ENCODE data around the gene PUSL1.

Gene PUSL1

DNA sequence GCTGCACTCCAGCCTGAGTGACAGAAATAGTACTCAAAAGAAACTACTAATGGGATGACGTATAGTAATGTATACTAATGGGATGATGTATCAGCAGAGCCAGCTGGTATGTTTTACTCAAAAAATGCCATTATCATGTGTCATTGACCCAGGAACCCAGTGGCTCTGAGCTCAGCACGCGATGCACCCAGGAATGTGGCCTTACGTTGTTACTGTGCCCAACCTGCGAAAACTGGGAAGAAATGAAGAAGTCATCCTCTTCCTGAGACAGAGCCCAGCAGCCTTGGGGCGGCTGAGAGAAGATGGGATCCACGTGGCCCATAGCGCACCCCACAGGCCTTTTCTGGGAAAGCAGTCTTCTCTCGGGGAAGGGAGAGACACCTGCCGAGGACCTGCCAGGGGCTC, 43.5 kb upstream of the PUSL1 start:
- peaks cover 60 to 72% of the 10 kb centered on the region in 2 experiments for H3K36me3 ChIP-seq (ENCODE audit: control insufficient read depth in 1 of 2, insufficient read depth in 2 of 2, low read depth in 1 of 2, low read length in 2 of 2)
- no peak overlapping the region for H2BK120ac ChIP-seq (ENCODE audit: low read depth, low read length)
- H3K14ac ChIP-seq (ENCODE audit: low read length in 2 of 2): no peak overlapping the region
- H3K27me3 ChIP-seq (ENCODE audit: control insufficient read depth in 1 of 2, insufficient read depth in 1 of 2, low read length in 2 of 2): no peaks in the 10 kb centered on the region
- peak overlapping the region; percentile 36 for H2BK15ac ChIP-seq (ENCODE audit: low read depth, poor library complexity, severe bottlenecking)
- peak overlapping the region; percentile 54 to 89 for H3K4ac ChIP-seq (ENCODE audit: low read depth in 1 of 2, low read length in 2 of 2)
- peak; percentile 100 for DNase-seq
- H3K4me2 ChIP-seq (ENCODE audit: low read length, poor library complexity, severe bottlenecking): peak overlapping the region; percentile 45
- H3K4me1 ChIP-seq (ENCODE audit: control insufficient read depth, insufficient read depth, low read depth, low read length): peaks cover 38% of the 10 kb centered on the region
- no peak overlapping the region for H3K4me3 ChIP-seq (ENCODE audit: insufficient read depth in 1 of 2, low read depth in 1 of 2, low read length in 2 of 2)
- H2AK5ac ChIP-seq (ENCODE audit: low read length, severe bottlenecking): peak overlapping the region; percentile 95
- 4% methylated on average over 10 of the region's 10 CpGs for WGBS
- H2BK12ac ChIP-seq (ENCODE audit: low read length in 2 of 2): peak overlapping the region; percentile 72 to 95
- H3K9ac ChIP-seq (ENCODE audit: low read length): peak overlapping the region; percentile 45
- peak overlapping the region; percentile 90 for H4K8ac ChIP-seq (ENCODE audit: low read length)
- H4K91ac ChIP-seq (ENCODE audit: low read length): peak overlapping the region; percentile 98
- no peak overlapping the region for H2AFZ ChIP-seq (ENCODE audit: low read depth, low read length)
- H3K27ac ChIP-seq (ENCODE audit: low read length, poor library complexity, severe bottlenecking): peak overlapping the region; percentile 100
- peak overlapping the region; percentile 96 for H2BK5ac ChIP-seq (ENCODE audit: low read depth, low read length, poor library complexity, severe bottlenecking)
- H3K18ac ChIP-seq (ENCODE audit: low read depth in 1 of 2, low read length in 2 of 2): peak overlapping the region; percentile 79 to 84
- no peak overlapping the region for H3K23ac ChIP-seq (ENCODE audit: low read length in 2 of 2)
- H3K79me1 ChIP-seq (replicated peaks; ENCODE audit: low read length, poor library complexity, severe bottlenecking): peaks cover 19% of the 10 kb centered on the region
- H3K9me3 ChIP-seq (ENCODE audit: control insufficient read depth, low read length): no peaks in the 10 kb centered on the region

DNA sequence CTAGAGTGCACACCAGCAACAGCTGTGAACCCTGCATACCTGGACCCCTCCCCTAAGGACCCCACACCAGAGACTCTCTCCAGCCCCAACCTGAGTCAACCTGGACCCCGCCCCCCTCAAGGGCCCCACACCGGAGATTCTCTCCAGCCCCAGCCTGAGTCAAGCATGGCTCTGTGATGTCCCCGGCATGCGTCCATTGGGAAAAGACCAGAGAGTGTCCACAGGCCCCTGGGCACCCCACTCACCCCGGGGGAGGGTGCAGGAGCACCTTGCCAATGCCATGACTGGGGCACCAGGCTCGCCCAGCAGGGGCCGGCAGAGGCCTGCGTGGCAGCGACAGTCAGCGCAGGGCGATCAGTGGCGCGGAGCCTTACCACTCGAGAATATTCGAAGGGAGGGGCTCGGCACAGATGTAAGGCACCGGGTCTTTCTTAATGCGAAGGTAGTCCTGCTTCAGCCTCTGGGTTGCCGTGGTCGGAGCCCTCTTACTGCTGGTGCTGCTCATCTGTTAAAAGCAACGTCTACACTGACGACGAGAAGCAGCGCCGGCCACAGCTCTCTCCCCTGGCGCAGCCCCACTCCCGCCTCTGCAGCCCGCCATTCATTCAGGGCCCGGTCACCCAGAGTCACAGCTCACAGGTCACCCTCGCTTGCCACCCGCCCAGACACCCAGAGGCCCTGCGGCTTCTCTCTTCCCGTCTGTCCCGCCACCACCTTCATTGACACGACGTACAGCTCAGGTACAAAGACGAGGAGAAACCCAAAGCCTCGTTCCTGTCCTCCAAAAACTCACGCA, 40.7 kb upstream of the PUSL1 start:
- Histone ChIP-seq H3K18ac (ENCODE audit: low read depth in 1 of 2, low read length in 2 of 2) (no peak overlapping the region), H3K4me2 (ENCODE audit: low read length, poor library complexity, severe bottlenecking) (no peak overlapping the region), H2BK12ac (ENCODE audit: low read length in 2 of 2) (no peak overlapping the region), H3K36me3 (ENCODE audit: control insufficient read depth in 1 of 2, insufficient read depth in 2 of 2, low read depth in 1 of 2, low read length in 2 of 2) (peaks cover 43 to 51% of the 10 kb centered on the region in 2 experiments), H2BK120ac (ENCODE audit: low read depth, low read length) (no peak overlapping the region), H3K23ac (ENCODE audit: low read length in 2 of 2) (no peak overlapping the region), H3K27ac (ENCODE audit: low read length, poor library complexity, severe bottlenecking) (no peak overlapping the region), H3K4ac (ENCODE audit: low read depth in 1 of 2, low read length in 2 of 2) (no peak overlapping the region), H3K9me3 (ENCODE audit: control insufficient read depth, low read length) (no peaks in the 10 kb centered on the region), H3K79me1 (replicated peaks; ENCODE audit: low read length, poor library complexity, severe bottlenecking) (peaks cover 7% of the 10 kb centered on the region), H2AK5ac (ENCODE audit: low read length, severe bottlenecking) (no peak overlapping the region), H3K4me3 (ENCODE audit: insufficient read depth in 1 of 2, low read depth in 1 of 2, low read length in 2 of 2) (no peak overlapping the region), H3K27me3 (ENCODE audit: control insufficient read depth in 1 of 2, insufficient read depth in 1 of 2, low read length in 2 of 2) (no peaks in the 10 kb centered on the region), H2AFZ (ENCODE audit: low read depth, low read length) (no peak overlapping the region), H3K14ac (ENCODE audit: low read length in 2 of 2) (no peak overlapping the region), H4K8ac (ENCODE audit: low read length) (no peak overlapping the region), H3K9ac (ENCODE audit: low read length) (no peak overlapping the region), H3K4me1 (ENCODE audit: control insufficient read depth, insufficient read depth, low read depth, low read length) (peaks cover 52% of the 10 kb centered on the region), H2BK5ac (ENCODE audit: low read depth, low read length, poor library complexity, severe bottlenecking) (no peak overlapping the region), H4K91ac (ENCODE audit: low read length) (no peak overlapping the region), H2BK15ac (ENCODE audit: low read depth, poor library complexity, severe bottlenecking) (no peak overlapping the region)
- WGBS: 96% methylated on average over 39 of the region's 39 CpGs
- DNase-seq: no peak

DNA sequence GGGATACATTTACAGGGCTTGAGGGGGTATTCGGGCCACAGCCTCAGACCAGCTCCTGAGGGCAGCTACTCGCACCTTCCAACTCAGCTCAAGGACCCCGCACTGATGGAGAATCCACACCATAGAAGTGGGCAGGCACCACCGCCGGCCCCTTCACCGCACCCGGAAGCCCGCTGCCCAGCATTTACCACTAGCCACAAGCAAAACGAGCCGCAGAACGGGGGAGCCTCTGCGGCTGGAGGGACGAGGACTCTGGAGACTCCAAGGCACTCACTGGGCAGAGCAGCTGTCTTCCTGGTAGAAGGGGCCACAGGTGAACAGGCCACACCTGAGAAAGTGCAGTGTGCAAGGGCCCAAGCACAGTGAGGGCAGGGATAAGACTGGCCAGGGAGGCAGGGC, 40.1 kb upstream of the PUSL1 start:
- H3K36me3 ChIP-seq (ENCODE audit: control insufficient read depth in 1 of 2, insufficient read depth in 2 of 2, low read depth in 1 of 2, low read length in 2 of 2): peaks cover 42 to 45% of the 10 kb centered on the region in 2 experiments

DNA sequence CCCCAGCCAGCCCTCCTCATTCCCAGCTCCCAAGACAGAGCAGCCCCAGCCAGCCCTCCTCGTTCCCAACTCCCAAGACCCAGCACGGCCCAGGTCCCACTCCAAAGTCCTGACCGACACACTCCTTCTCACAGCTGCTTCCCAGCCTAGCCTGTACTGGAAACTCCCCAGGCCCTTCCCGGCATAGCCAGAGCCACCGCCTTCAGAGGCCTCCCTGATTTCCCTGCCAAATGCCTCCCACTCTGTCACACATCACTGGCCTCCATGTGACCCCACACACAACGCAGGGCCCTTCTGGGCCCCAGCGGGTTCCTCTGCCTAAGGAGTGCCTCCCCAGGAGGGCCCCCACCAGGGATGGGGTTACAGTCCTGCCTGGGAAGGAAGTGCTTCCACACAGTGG, 37.6 kb upstream of the PUSL1 start:
- peak overlapping the region; percentile 54 for H2BK15ac ChIP-seq (ENCODE audit: low read depth, poor library complexity, severe bottlenecking)
- peak overlapping the region; percentile 58 for H3K4me2 ChIP-seq (ENCODE audit: low read length, poor library complexity, severe bottlenecking)
- peak overlapping the region; percentile 30 for H4K8ac ChIP-seq (ENCODE audit: low read length)
- peak overlapping the region; percentile 68 for H3K9ac ChIP-seq (ENCODE audit: low read length)
- no peaks in the 10 kb centered on the region for H3K27me3 ChIP-seq (ENCODE audit: control insufficient read depth in 1 of 2, insufficient read depth in 1 of 2, low read length in 2 of 2)
- no peak overlapping the region for H2BK12ac ChIP-seq (ENCODE audit: low read length in 2 of 2)
- peak overlapping the region in 1 of 2 experiments; percentile 41 for H3K4me3 ChIP-seq (ENCODE audit: insufficient read depth in 1 of 2, low read depth in 1 of 2, low read length in 2 of 2)
- H2AFZ ChIP-seq (ENCODE audit: low read depth, low read length): no peak overlapping the region
- H3K4me1 ChIP-seq (ENCODE audit: control insufficient read depth, insufficient read depth, low read depth, low read length): peaks cover 59% of the 10 kb centered on the region
- H2BK120ac ChIP-seq (ENCODE audit: low read depth, low read length): no peak overlapping the region
- peaks cover 23 to 38% of the 10 kb centered on the region in 2 experiments for H3K36me3 ChIP-seq (ENCODE audit: control insufficient read depth in 1 of 2, insufficient read depth in 2 of 2, low read depth in 1 of 2, low read length in 2 of 2)
- no peaks in the 10 kb centered on the region for H3K9me3 ChIP-seq (ENCODE audit: control insufficient read depth, low read length)
- H3K23ac ChIP-seq (ENCODE audit: low read length in 2 of 2): no peak overlapping the region
- no peak overlapping the region for H4K91ac ChIP-seq (ENCODE audit: low read length)
- peak overlapping the region; percentile 61 for H2BK5ac ChIP-seq (ENCODE audit: low read depth, low read length, poor library complexity, severe bottlenecking)
- H3K79me1 ChIP-seq (replicated peaks; ENCODE audit: low read length, poor library complexity, severe bottlenecking): peaks cover 14% of the 10 kb centered on the region
- no peak for DNase-seq
- H3K27ac ChIP-seq (ENCODE audit: low read length, poor library complexity, severe bottlenecking): peak overlapping the region; percentile 79
- 98% methylated on average over 7 of the region's 7 CpGs for WGBS
- H3K4ac ChIP-seq (ENCODE audit: low read depth in 1 of 2, low read length in 2 of 2): no peak overlapping the region
- H3K14ac ChIP-seq (ENCODE audit: low read length in 2 of 2): no peak overlapping the region
- peak overlapping the region; percentile 86 for H2AK5ac ChIP-seq (ENCODE audit: low read length, severe bottlenecking)
- no peak overlapping the region for H3K18ac ChIP-seq (ENCODE audit: low read depth in 1 of 2, low read length in 2 of 2)

More for the DNA sequence above, 40.1 kb upstream of the PUSL1 start:
- H3K4me1 ChIP-seq (ENCODE audit: control insufficient read depth, insufficient read depth, low read depth, low read length): peaks cover 54% of the 10 kb centered on the region
- no peak for DNase-seq
- no peak overlapping the region for H2BK15ac ChIP-seq (ENCODE audit: low read depth, poor library complexity, severe bottlenecking)
- no peak overlapping the region for H3K27ac ChIP-seq (ENCODE audit: low read length, poor library complexity, severe bottlenecking)
- H2BK5ac ChIP-seq (ENCODE audit: low read depth, low read length, poor library complexity, severe bottlenecking): no peak overlapping the region
- no peaks in the 10 kb centered on the region for H3K27me3 ChIP-seq (ENCODE audit: control insufficient read depth in 1 of 2, insufficient read depth in 1 of 2, low read length in 2 of 2)
- peak overlapping the region in 1 of 2 experiments; percentile 14 for H3K23ac ChIP-seq (ENCODE audit: low read length in 2 of 2)
- no peak overlapping the region for H4K91ac ChIP-seq (ENCODE audit: low read length)
- no peak overlapping the region for H2BK120ac ChIP-seq (ENCODE audit: low read depth, low read length)
- H2BK12ac ChIP-seq (ENCODE audit: low read length in 2 of 2): no peak overlapping the region
- H3K18ac ChIP-seq (ENCODE audit: low read depth in 1 of 2, low read length in 2 of 2): no peak overlapping the region
- H3K4me2 ChIP-seq (ENCODE audit: low read length, poor library complexity, severe bottlenecking): no peak overlapping the region
- H3K14ac ChIP-seq (ENCODE audit: low read length in 2 of 2): no peak overlapping the region
- H3K4me3 ChIP-seq (ENCODE audit: insufficient read depth in 1 of 2, low read depth in 1 of 2, low read length in 2 of 2): no peak overlapping the region
- no peaks in the 10 kb centered on the region for H3K9me3 ChIP-seq (ENCODE audit: control insufficient read depth, low read length)
- no peak overlapping the region for H3K9ac ChIP-seq (ENCODE audit: low read length)
- peaks cover 2% of the 10 kb centered on the region for H3K79me1 ChIP-seq (replicated peaks; ENCODE audit: low read length, poor library complexity, severe bottlenecking)
- H2AK5ac ChIP-seq (ENCODE audit: low read length, severe bottlenecking): no peak overlapping the region
- whole genome bisulfite sequencing: 98% methylated on average over 13 of the region's 13 CpGs
- H4K8ac ChIP-seq (ENCODE audit: low read length): no peak overlapping the region
- H2AFZ ChIP-seq (ENCODE audit: low read depth, low read length): no peak overlapping the region
- H3K4ac ChIP-seq (ENCODE audit: low read depth in 1 of 2, low read length in 2 of 2): no peak overlapping the region

Data from mesenchymal stem cell (in vitro differentiated cells and primary cell).